HG03045 (cell line): ENCODE measurements around the gene C9.
"Not testable (repeated sequence)": the region's sequence is repeated elsewhere in the genome, so short reads cannot be mapped to it uniquely, and the experiment has no call there.

Source experiments
- ATAC-seq: cut with Tn5 transposase; IDR thresholded peaks from one replicate; pipeline ENCODE4 v1.9.1; 2021; ENCODE audit warnings: mild to moderate bottlenecking, moderate library complexity; ENCODE audit not compliant: unreplicated experiment

The C9 gene

DNA sequence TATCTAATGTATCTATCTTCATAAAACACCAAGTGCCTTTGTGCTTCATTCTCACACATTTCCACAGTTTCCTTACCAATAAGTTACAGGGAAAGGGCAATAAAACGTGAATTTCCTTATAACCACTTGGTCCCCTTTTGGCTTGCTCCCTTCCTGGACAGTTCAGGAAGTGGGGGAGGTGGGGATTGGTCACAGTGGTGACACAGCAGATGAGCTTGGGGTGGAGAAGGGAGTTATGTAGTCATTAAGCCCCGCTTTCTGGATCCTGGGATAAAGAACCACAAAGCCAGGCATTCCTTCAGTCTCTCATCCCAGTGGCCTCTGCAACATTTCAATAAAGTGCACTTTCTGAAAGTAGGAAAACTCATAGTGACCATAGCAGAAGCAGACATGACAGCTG lies 97.9 kb downstream of the C9 start:
- ATAC-seq, result no peak

GRCh38 chr5:39264528-39264927 lies 99.8 kb downstream of the C9 start:
- ATAC-seq, result no peak

DNA sequence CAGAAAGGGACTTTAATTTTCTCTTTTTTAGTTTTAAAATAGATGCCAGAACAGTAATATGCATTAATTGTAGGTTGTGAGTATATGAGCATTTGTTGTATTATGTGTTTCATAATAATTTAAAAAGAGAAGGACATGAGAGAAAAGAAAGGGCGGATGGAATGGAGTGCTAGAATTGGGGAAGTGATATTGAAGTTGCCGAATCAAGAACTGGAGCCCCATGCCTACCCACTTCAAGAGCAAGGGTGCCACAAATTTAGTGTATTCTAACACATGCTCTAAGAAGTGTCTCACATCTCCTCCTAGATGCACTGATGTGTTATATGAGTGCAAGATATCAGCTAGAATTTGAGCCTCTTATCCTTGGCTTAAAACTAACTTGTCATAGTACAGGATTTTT lies 101.3 kb downstream of the C9 start:
- ATAC-seq, result no peak

GRCh38 chr5:39260095-39260494 lies 104.2 kb downstream of the C9 start:
- ATAC-seq, result no peak

DNA sequence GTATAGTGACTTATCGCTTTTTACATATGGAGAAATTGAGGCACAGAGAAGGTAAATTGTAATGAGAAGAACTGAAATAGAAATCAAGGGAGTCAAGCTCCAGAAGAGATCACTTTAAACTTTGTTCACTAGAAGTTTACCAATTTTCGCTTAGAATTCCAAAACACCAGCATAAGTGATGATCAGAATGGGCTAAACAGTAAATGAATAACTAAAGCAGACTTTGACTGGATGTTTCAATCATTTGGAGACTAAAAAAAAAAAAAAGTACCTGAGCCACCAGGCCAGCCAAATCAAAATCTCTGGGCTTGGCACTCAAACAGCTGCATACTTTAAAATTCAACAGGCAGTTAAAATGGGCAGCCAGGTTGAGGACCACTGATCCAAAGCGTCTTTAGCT lies 106.7 kb downstream of the C9 start:
- ATAC-seq, result no peak

DNA sequence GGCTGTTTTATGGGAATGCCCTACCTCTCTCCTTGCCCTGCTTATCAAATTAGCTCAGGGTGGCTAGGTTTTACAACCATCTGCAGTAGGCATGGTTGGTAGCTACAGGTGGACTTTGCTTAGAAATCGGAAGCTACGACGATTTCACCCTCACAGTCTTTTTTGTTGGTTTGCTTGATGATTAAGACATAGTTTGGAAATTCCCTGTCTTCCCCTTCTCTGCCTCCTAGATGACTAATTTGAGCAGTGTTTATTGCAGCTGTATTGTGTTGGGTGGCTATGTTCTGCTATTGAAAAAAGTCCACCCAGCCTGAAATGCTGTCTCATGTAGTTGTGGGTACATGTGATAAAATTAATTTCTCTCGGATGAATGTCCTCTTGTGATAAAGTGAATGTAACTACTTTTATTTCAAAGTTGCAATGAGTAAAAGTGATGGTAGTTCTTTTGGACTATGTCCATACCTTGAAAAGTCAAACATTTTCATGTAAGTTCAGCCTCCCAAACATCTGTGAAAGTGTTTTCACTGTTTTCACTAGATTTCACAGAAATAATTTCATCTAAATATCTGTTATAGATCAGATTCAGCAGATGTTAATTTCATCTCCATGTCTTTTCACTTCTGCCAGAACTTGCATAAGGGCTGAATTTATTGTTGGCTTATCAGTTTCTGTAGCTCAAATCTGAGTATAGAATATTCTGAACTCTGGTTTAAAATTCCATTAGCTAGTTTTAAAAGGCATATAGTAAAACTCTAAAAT lies 107.6 kb downstream of the C9 start:
- no peak for ATAC-seq

DNA sequence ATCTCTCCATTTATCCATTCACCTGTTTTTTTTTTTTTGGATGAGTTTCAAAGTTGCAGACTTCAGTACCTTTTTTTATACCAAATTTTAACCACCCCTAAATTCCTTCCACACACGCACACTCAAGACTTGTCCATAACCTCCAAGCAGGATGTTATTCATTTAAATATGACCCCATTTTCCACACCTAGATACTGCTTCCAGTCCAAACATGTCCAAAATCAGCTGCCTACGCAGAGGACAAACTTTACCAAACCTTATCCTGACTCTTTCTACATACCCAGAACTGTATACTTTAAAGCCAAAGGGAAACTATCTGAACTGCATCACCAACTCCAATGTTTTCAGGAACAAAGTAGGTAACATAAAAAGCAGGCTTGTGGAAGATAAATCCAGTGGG lies 108.9 kb downstream of the C9 start:
- ATAC-seq, result no peak

DNA sequence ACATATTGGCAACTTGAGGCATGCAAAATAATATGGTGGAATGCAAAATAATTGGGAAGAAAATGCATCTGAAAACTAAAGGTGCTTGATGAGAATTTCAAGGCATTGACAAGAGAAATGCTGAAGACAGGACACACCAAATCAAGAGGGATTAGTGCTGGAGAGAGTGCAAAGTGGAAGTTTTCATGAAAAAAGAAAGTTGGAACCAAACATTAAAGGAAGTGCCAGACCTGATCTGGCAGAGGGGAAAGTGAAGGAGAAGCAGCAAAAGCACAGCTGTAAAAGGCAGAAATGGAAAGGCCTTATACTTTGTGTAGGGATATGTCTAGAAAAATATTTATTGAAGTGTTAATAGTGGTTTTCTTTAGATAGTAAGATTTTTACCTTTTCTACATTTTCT lies 109.6 kb downstream of the C9 start:
- ATAC-seq, result no peak

DNA sequence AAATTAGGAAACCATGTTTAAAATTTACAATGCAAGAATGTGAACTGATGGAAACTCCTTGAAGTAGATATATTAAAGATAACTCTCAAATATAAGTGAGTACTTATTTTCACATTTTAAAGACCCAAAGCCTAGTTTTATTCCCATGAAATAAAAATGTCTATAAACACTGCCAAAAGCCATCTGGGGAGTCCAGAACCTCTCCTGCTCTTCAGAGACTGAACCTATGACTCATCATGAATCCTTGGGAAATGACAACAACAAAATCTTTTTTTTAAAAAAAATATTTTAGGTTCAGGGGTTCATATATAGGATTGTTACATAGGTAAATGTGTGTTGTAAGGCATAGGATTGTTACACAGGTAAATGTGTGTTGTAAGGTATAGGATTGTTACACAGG lies 111.1 kb downstream of the C9 start:
- ATAC-seq, result no peak

DNA sequence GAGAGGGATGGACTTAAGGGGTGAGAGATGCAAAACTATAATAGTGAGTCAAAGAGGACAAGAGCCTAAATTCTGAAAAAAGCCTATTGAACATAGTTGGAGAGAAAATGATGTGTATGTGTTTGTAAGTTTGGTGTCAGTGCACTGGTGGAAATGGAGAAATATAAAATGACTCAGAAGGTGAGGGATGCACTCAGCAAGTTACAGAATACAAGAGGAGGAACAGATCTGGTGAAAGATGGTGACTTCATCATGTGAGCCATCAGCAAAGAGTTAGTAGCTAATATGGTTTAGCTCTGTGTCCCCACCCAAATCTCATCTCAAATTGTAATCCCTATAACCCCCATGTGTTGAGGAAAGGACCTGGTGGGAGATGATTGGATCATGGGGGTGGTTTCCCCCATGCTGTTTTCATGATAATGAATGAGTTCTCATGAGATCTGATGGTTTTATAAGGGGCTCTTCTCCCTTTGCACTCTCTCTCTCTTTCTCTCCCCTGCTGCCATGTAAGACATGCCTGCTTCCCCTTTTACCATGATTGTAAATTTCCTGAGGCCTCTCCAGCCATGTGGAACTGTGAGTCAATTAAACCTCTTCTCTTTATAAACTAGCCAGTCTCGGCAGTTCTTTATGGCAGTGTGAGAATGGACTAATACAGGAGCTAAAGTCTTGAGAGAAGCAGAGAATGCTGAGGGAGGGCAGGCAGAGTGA lies 114.6 kb downstream of the C9 start:
- ATAC-seq, result no peak

GRCh38 chr5:39249069-39249468 lies 115.2 kb downstream of the C9 start:
- ATAC-seq, result no peak

GRCh38 chr5:39240750-39241149 lies 123.5 kb downstream of the C9 start:
- no peak for ATAC-seq

- no peak for ATAC-seq
Measured at GRCh38 chr5:39238366-39239105, 125.8 kb downstream of the C9 start.

GRCh38 chr5:39236718-39237117 lies 127.6 kb downstream of the C9 start:
- no peak for ATAC-seq

DNA sequence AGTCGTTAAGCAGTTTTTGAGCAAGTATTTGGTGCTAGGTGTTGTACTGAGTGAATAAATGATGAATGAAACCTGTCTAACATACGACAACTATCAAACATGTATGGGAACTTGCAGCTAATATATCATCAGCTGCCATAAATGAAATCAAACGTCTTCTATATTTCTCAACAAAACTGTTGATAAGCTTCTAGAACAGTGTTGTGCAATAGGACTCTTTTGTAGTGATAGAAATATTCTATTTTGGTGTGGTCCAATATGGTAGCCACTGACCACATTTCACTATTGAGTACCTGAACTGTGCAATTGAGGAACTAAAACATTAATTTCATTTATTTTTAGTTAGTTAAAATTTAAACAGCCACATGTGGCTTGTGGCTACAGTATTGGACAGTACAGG lies 128.6 kb downstream of the C9 start:
- ATAC-seq, result no peak

- ATAC-seq, result not testable (repeated sequence)
Measured at GRCh38 chr5:39234494-39234893, 129.8 kb downstream of the C9 start.
